GM19455 (cell line): ENCODE measurements around the gene MXRA8.
"Not testable (repeated sequence)": the region's sequence is repeated elsewhere in the genome, so short reads cannot be mapped to it uniquely, and the experiment has no call there.

ENCODE experiments used
- ATAC-seq: cut with Tn5 transposase; IDR thresholded peaks from one replicate; pipeline ENCODE4 v1.9.1; 2021; ENCODE audit not compliant: unreplicated experiment

MXRA8 gene

GRCh38 chr1:1358433-1359271, at the start of gene MXRA8:
Gene MXRA8 (minus strand): TSS chr1:1358555. CDS start chr1:1358504, 51 bp downstream.
- no peak for ATAC-seq

DNA sequence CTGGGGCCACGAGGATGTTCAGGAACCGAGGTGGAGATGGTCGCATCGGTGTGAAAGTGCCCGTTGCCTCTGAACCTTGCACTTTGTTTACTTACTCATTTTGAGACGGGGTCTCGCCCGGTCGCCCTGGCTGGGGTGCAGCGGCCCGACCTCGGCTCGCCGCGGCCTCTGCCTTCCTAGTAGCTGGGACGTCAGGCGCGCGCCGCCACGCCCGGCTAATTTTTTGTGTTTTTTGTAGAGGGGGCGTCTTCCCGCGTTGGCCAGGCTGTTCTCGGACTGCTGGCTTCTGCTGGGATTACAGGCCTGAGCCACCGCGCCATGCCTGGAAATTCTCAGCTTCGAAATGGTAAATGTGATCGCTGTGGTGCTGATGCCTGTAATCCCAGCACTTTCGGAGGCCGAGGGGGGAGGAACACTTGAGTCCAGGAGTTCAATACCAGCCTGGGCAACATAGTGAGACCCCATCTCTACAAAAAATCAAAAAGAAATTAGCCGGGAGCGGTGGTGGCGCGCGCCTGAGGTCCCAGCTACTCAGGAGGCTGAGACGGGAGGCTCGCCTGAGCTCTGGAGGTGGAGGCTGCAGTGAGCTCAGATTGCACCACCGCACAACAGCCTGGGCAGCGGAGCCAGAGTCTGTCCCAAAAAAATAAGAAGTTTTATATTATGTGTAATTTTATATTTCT, 49.4 kb upstream of the MXRA8 start:
- ATAC-seq = no peak

DNA sequence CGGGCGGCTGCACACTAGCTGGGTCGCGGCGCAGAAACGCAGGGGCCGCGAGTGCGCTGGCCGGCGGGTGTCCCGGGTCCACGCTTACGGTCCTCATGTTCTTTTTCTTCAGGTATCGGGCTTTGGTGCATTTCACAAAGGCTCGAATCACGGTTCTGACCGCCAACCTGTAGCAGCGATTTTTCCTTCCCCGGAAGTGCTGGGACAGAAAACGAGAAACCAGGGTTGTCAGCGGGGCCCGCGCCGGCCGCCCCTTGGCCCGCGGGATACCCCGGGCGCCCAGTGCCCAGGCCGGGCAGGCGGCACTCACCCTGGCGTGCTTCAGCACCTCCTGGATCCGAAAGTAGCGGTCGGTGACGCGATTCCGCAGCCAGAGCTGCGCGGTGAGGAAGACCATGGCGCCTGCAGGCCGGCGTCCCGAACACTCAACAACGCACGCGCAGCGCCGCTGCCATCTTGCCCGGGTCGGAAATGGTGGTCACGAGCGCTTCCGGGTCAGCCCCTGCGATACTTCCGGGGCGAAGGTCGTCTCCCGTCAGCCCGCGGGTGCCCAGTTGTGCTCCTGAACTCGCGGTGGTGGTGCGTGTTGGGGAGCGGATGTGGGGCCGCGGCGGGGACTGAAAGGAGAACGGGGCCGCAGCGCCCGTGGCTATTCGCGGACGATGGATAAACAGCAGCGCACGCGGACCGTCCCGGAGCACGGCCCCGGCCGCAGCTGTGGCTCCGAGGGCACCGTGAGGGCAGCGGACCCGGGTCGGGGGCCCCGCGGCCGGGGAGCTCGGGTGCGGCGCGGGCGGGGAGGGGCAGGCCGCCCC, 48.7 kb upstream of the MXRA8 start, which contains the start of gene MRPL20:
TSS of gene MRPL20 (minus strand) at position 473 of the 815 bp plus-strand sequence. CDS start at position 397, 76 bp downstream.
- ATAC-seq = peak; percentile 93

DNA sequence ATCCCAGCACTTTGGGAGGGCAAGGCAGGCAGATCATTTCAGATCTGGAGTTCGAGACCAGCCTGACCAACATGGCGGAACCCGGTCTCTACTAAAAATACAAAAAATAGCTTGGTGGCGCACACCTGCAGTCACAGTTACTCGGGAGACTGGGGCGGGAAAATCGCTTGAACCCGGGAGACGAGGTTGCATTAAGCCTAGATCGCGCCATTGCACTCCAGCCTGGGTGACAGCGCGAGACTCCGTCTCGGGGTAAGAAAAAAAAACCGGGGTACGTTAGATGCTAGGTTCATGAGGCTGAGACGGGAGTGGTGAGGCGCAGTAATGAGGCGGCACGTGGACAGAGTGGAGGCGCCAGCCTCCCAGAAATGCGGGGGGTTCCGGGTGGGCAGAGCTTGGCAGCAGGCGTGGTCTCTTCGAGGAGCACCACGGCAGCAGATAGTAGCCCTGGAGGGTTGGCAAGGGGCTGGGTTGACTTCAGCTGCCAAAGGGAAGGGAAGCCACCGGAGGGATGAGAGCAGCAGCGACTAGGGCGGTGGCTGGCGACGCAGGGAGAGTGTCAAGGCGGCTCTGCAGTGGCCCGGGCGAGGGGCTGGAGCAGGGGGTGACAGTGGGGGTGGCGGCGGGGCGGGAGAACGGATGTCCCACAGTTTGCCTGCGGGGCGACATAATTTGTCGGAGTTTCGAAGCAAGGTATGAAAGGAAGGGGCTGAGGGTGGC, 47.9 kb upstream of the MXRA8 start:
- no peak for ATAC-seq

DNA sequence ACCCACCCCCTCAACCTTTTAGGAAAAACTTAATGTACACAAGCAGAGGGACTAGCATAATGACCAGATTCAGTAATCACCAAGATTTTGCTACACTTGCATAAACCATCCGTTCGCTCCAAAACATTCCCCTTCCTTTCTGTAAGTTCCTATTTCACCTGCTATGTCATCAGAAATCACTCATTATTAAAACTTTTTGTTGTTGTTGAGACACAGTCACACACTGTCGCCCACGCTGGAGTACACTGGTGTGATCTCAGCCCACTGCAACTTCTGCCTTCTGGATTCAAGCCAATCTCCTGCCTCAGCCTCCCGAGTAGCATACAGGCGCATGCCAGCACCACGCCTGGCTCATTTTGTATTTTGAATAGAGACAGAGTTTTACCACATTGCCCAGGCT, 45.3 kb upstream of the MXRA8 start:
- ATAC-seq = no peak

DNA sequence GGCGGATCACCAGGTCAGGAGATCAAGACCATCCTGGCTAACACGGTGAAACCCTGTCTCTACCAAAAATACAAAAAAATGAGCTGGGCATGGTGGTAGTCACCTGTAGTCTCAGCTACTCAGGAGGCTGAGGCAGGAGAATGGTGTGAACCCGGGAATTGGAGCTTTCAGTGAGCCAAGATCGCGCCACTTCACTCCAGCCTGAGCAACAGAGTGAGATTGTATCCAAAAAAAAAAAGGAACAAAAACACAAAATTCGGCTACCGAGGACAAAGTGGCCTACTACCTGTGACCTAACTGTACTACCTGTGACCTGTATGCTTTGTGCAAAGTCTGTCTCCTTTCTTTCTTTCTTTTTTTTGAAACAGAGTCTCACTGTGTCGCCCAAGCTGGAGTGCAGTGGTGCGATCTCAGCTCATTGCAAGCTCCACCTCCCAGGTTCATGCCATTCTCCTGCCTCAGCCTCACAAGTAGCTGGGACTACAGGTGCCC, 44.6 kb upstream of the MXRA8 start:
- ATAC-seq = not testable (repeated sequence)

DNA sequence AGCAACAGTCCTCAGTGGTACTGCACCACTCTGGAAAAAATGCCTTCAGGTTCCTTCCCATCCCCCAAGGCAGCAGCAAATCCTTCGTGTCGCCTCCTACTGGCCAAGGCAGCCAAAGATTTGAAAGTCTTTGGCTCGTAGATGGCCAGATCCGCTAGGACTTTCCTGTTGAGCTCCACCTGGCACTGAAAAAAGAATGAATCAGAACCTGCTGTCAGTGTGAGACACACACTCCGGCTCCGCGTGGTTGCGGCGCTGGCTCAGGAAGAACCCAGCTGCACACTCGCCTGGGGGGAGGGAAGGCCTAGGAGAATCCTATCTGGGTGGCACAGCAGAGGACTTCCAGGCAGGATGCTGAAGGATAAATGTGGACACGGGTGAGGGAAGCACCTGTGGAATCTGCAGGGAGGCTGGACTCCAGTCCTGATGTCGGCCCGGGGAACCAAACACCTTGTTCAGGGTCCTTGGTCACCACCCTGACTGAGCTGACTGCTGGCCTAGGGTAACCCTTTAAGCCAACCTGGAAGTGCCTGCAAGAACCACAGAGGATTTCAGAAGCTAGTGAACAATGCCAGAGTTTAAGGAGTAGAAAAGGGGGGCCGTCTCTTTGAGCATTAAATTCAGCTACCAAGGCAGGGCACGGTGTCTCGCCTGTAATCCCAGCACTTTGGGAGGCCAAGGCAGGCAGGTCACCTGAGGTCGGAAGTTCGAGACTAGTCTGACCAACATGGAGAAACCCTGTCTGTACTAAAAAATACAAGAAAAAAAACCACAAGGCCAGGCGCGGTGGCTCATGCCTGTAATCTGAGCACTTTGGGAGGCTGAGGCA, 43.9 kb upstream of the MXRA8 start:
- no peak for ATAC-seq

GRCh38 chr1:1401457-1402010, 43.2 kb upstream of the MXRA8 start:
- ATAC-seq = no peak

DNA sequence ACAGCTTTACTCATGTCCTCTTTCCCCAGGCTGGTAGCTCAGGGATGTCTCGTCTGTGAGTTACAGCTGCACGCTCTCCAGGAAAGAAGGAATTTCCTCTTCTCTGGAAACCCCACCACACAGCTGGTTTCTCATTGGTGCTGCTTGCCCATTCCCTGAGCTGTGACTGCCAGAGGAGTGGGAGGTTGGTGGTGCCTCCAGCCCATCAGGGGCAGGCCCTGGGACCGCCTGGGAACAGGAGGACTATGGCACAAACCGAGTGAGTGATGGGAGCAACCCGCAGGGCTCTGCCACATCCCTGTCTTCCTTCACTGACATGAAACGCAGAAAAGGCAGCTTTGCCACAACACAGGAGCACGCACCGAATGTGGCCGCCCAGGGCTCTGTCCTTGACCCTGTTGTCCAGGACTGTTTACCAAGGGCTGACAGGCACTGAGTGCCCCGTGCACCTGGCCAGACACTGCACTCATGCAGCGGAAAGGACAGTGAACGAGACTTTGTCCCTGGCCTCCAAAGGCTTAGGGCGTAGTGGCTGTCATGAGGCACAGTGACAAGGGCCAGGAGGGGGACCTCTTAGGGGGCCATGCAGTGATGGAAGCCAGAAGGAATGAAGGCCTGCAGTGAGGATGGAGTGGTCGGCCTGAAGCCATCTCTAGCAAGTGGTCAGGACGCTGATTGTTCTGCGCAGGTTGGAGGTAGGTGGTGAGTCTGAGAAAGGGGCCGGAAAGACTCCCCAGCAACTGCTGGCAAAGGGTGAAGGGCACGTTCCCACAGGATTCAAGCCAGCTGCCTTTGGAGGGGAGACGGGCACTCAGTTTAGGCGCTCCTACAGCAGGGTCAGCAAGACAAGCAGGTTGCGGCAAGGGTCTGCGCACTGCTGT, 42.5 kb upstream of the MXRA8 start:
- ATAC-seq = no peak

- peak; percentile 5 for ATAC-seq
Measured at GRCh38 chr1:1399872-1400575, 41.7 kb upstream of the MXRA8 start.

GRCh38 chr1:1399187-1399871, 41.0 kb upstream of the MXRA8 start, which contains the start of gene CCNL2:
Gene CCNL2 (minus strand): TSS chr1:1399335. CDS start chr1:1399306, 29 bp downstream.
- ATAC-seq = peak; percentile 92

DNA sequence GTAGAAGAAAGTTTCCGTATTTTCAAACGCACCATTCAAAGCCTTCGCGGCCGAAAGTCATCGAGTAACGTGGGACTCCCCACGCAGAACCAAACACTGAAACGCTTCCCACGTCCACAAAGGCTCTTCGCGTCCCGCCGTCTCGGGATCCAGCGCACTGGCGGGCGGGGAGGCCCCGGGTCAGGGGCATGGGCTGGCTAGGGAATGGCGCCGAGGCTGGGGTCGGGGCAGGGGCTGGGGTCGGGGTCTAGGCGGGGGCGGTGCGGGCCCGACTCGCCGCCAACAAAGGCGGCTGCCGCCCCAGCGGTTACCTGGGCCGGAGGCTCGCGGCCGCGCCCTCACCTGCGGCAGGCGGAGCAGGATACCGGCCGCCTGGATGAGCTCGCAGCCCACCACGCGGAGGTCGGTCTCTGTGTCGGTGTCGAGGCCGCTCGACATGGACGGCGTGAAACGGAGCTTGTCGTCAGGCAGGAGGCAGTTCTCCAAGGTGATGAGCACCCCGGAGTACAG, 40.4 kb upstream of the MXRA8 start:
- peak; percentile 6 for ATAC-seq

GRCh38 chr1:1397839-1398523, 39.6 kb upstream of the MXRA8 start:
- no peak for ATAC-seq

DNA sequence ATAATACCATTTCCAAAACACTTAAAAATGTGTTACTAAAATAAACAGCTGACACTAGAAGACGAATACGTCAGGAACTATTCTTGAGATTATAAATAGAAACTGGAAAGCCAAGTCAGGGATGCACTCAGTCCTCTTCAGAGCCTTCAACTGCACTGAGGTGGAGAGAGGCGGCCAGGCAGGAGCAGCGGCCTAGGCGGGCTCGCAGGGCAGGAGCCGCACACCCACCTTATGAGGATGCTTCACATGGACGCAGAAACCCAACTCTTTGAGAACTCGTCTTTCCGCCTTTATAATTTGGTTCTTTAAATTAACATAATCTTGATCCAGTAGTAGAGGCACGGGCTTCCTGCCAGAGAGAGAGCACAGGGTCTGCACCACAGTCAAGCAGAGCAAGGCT, 36.8 kb upstream of the MXRA8 start:
- no peak for ATAC-seq

GRCh38 chr1:1394116-1394515, 35.8 kb upstream of the MXRA8 start:
- no peak for ATAC-seq

DNA sequence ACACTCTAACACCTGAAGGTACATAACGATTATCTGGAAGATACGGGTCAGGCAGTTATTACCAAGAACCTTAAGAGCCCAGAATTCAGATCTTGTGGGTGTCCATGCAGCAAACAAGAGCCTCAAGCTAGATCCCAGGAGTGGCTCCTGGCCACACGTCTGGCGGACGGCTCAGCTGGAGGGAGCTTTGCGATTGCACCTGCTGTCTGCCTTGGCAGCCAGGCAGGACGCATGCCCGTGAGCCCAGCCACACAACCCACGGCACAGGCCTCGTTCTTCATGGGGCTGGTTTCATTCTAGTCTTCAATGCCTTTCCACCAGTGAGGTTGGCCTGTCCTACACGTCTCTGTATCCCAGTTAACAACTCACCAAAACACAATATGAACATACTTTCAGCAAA, 35.1 kb upstream of the MXRA8 start:
- no peak for ATAC-seq
